DOHH2 (cell line): ENCODE measurements around the gene AS3MT.
"Not testable (repeated sequence)": the region's sequence is repeated elsewhere in the genome, so short reads cannot be mapped to it uniquely, and the experiment has no call there.

Source experiments
- H3F3A ChIP-seq: fragments of 200-600 bp; sonication (generic), shearing (Covaris generic); 2 replicates; pipeline ENCODE4 v1.6.0; 2016; ENCODE audit warnings: antibody characterized with exemption, mild to moderate bottlenecking; ENCODE audit not compliant: control insufficient read depth, insufficient read depth
- H3K27ac ChIP-seq: fragments of 200-600 bp; sonication (generic); 2 replicates; pipeline ENCODE4 v1.5.1; 2014; ENCODE audit warnings: low read depth, mild to moderate bottlenecking, low read length, moderate library complexity
- H3K27me3 ChIP-seq: fragments of 200-600 bp; sonication (generic); 2 replicates; pipeline ENCODE4 v1.6.1; 2014; ENCODE audit warnings: mild to moderate bottlenecking, low read length, mixed read lengths; ENCODE audit not compliant: control insufficient read depth
- H3K36me3 ChIP-seq: fragments of 200-600 bp; sonication (generic); 2 replicates; pipeline ENCODE4 v1.6.1; 2014; ENCODE audit warnings: mild to moderate bottlenecking, low read length, moderate library complexity, mixed read lengths; ENCODE audit not compliant: control insufficient read depth
- H3K4me1 ChIP-seq: fragments of 200-600 bp; sonication (generic); 2 replicates; pipeline ENCODE4 v1.6.1; 2014; ENCODE audit warnings: mild to moderate bottlenecking, low read length, mixed read lengths; ENCODE audit not compliant: control insufficient read depth
- H3K4me2 ChIP-seq: fragments of 200-600 bp; sonication (generic); 2 replicates; pipeline ENCODE4 v1.6.0; 2014; ENCODE audit warnings: mild to moderate bottlenecking, low read length, moderate library complexity
- H3K4me3 ChIP-seq: fragments of 200-600 bp; sonication (generic); 2 replicates; pipeline ENCODE4 v1.5.1; 2014; ENCODE audit warnings: mild to moderate bottlenecking, low read length, mixed read lengths
- H3K79me2 ChIP-seq: fragments of 200-600 bp; sonication (generic); 2 replicates; pipeline ENCODE4 v1.6.1; 2014; ENCODE audit warnings: mild to moderate bottlenecking, low read length, mixed read lengths; ENCODE audit not compliant: control insufficient read depth
- H3K9me2 ChIP-seq: fragments of 200-600 bp; sonication (generic); replicated peaks from 2 replicates; pipeline ENCODE4 v1.6.1; 2014; ENCODE audit warnings: mild to moderate bottlenecking, low read length, mixed read lengths; ENCODE audit not compliant: control insufficient read depth
- H3K9me3 ChIP-seq: fragments of 200-600 bp; sonication (generic); 2 replicates; pipeline ENCODE4 v1.6.1; 2014; ENCODE audit warnings: antibody characterized with exemption, low read length, mixed read lengths; ENCODE audit not compliant: control insufficient read depth, insufficient read depth
- H4K20me1 ChIP-seq: fragments of 200-600 bp; sonication (generic); 2 replicates; pipeline ENCODE4 v1.6.0; 2014; ENCODE audit warnings: low read depth, mild to moderate bottlenecking, antibody characterized with exemption, low read length, moderate library complexity; ENCODE audit not compliant: control insufficient read depth, insufficient read depth
- EZH2phosphoT487 ChIP-seq: fragments of 200-600 bp; sonication (generic); IDR thresholded peaks from 2 replicates; pipeline ENCODE4 v1.6.1; 2017; ENCODE audit warnings: borderline replicate concordance, mild to moderate bottlenecking, antibody characterized with exemption, low read length, moderate library complexity, mixed read lengths
- TF ChIP-seq, protein P1 (sequence below): fragments of 200-600 bp; sonication (generic); IDR thresholded peaks from one replicate; pipeline ENCODE4 v1.5.1; 2014; ENCODE audit warnings: antibody characterized with exemption, mild to moderate bottlenecking, low read depth, low read length; ENCODE audit not compliant: poor library complexity, severe bottlenecking

AS3MT gene

DNA sequence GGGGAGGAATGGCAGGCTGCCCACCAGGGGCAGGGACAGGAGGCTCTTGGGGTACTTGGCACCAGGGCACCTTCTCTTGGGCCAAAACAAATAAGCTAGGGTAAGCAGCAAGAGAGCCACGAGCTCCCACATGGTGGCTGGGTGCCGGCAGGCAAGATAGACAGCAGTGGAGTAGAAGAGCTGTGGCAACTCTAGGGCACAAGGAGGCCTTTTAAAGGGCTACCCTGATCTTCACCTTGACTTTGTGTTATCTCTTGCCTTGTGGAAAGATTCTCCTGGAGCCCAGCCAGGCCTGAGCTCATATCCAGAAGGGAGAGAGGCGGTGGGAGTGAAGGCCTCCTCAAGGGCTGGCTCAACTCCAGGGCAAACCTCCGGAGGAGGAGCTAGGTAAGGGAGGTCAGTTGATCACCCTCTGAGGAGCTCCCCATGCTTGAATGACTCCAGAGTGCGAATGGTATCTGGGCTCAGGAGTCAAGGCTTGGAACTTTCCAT is 32.0 kb upstream of the AS3MT start, which contains the start of gene CYP17A1:
Gene CYP17A1, minus strand, starts transcription at position 184 of the 492 bp plus-strand sequence. Its CDS starts 52 bp downstream, at position 132.
- Histone ChIP-seq H4K20me1 (no peaks in the 10 kb centered on the region), H3K4me1 (no peaks in the 10 kb centered on the region), H3K9me2 (no peaks in the 10 kb centered on the region), H3K4me3 (no peak within 1 kb of the TSS), H3F3A (no peaks in the 10 kb centered on the region), H3K27ac (no peak within 1 kb of the TSS), H3K9me3 (no peaks in the 10 kb centered on the region), H3K4me2 (no peak within 1 kb of the TSS), H3K27me3 (no peaks in the 10 kb centered on the region), H3K36me3 (no peaks in the 10 kb centered on the region), H3K79me2 (no peaks in the 10 kb centered on the region)
- no peak for TF ChIP-seq EZH2phosphoT487
- TF ChIP-seq, protein P1, sequence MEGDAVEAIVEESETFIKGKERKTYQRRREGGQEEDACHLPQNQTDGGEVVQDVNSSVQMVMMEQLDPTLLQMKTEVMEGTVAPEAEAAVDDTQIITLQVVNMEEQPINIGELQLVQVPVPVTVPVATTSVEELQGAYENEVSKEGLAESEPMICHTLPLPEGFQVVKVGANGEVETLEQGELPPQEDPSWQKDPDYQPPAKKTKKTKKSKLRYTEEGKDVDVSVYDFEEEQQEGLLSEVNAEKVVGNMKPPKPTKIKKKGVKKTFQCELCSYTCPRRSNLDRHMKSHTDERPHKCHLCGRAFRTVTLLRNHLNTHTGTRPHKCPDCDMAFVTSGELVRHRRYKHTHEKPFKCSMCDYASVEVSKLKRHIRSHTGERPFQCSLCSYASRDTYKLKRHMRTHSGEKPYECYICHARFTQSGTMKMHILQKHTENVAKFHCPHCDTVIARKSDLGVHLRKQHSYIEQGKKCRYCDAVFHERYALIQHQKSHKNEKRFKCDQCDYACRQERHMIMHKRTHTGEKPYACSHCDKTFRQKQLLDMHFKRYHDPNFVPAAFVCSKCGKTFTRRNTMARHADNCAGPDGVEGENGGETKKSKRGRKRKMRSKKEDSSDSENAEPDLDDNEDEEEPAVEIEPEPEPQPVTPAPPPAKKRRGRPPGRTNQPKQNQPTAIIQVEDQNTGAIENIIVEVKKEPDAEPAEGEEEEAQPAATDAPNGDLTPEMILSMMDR = no peak

DNA sequence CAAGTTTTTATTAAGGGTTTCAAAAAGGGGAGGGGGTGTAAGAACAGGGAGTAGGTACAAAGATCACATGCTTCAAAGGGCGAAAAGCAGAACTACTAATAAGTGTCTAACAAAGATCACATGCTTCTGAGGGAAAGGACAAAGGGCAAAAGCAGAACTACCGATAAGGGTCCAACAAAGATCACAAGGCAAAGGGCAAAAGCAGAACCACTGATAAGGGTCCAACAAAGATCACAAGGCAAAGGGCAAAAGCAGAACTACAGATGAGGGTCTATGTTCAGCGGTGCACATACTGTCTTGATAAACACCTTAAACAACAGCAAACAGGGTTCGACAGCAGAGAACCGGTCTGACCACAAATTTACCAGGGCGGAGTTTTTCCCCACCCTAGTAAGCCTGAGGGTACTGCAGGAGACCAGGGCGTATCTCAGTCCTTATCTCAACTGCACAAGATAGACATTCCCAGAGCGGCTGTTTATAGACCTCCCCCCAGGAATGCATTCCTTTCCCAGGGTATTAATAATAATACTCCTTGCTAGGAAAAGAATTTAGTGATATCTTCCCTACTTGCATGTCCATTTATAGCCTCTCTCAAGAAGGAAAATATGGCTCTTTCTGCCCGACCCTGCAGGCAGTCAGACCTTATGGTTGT is 30.9 kb upstream of the AS3MT start:
- H3K27ac ChIP-seq, H3K27me3 ChIP-seq, H3K9me3 ChIP-seq, H4K20me1 ChIP-seq, H3K4me1 ChIP-seq, H3K9me2 ChIP-seq, H3F3A ChIP-seq, H3K79me2 ChIP-seq, H3K4me3 ChIP-seq, H3K36me3 ChIP-seq, H3K4me2 ChIP-seq: not testable (repeated sequence)

DNA sequence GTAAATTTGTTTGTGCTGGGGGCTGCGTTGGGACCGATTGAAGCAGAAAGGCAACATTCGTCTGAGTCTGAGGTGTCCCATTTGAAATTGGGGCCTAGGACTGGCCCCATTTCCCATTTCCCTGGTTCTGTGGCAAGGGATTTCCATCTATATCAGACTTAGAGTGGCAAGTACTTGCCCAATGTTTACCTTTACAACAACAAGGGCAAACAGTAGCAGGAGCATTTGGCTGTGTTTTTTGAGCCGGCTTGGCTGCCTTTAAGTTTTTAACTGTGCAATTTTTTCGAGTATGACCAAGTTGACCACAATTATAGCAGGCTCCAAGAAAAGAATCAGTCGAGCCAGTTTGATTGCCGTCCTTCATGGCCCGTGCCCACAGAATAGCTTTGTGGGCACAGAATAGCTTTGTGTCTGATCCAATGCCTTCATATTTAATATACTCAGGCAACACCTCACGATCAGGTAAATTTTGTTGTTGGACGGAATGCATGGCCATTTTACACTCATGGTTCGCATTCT is 27.4 kb upstream of the AS3MT start:
- H3K4me2 ChIP-seq = no peak overlapping the region
- TF ChIP-seq, protein P1 = no peak
- TF ChIP-seq EZH2phosphoT487 = no peak
- H3K9me3 ChIP-seq = no peaks in the 10 kb centered on the region
- H3F3A ChIP-seq = no peaks in the 10 kb centered on the region
- no peaks in the 10 kb centered on the region for H3K9me2 ChIP-seq
- H4K20me1 ChIP-seq = no peaks in the 10 kb centered on the region
- no peaks in the 10 kb centered on the region for H3K4me1 ChIP-seq
- H3K79me2 ChIP-seq = no peaks in the 10 kb centered on the region
- H3K27ac ChIP-seq = no peak overlapping the region
- H3K4me3 ChIP-seq = no peak overlapping the region
- no peaks in the 10 kb centered on the region for H3K36me3 ChIP-seq
- H3K27me3 ChIP-seq = no peaks in the 10 kb centered on the region

DNA sequence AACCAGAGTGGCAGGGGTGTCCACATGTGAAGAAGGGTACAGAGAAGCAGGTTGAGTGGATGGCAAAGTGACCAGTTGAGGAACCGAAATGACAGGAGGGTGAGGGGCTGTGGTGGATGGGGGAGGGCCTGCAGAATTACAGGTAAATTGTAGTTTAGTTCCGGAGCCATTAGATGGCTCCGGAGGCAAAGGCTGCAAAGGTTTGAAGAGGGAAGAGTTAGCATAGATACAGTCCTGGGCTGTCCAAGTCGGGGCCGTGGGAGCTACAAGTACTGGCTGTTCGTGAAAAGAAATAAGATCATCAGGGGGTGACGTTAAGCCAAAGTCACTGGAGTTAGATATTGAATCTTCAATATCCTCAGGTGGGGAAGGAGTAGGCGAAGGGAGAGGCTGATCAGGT is 26.1 kb upstream of the AS3MT start:
- not testable (repeated sequence) for H3K4me2 ChIP-seq, H3K4me3 ChIP-seq, H3K9me2 ChIP-seq, H3K36me3 ChIP-seq, H3K79me2 ChIP-seq, H3K27me3 ChIP-seq, H4K20me1 ChIP-seq, H3F3A ChIP-seq, H3K27ac ChIP-seq, H3K9me3 ChIP-seq, H3K4me1 ChIP-seq

DNA sequence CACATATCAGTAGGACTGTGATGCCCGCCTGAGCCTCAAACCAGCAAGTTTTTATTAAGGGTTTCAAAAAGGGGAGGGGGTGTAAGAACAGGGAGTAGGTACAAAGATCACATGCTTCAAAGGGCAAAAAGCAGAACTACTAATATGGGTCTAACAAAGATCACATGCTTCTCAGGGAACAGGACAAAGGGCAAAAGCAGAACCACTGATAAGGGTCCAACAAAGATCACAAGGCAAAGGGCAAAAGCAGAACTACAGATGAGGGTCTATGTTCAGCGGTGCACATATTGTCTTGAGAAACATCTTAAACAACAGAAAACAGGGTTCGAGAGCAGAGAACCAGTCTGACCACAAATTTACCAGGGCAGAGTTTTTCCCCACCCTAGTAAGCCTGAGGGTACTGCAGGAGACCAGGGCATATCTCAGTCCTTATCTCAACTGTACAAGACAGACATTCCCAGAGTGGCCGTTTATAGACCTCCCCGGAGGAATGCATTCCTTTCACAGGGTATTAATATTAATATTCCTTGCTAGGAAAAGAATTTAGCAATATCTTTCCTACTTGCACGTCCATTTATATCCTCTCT is 25.0 kb upstream of the AS3MT start:
- not testable (repeated sequence) for H3K4me2 ChIP-seq, H3K36me3 ChIP-seq, H3K9me3 ChIP-seq, H3K27me3 ChIP-seq, H3K27ac ChIP-seq, H3K4me3 ChIP-seq, H3K4me1 ChIP-seq, H3K9me2 ChIP-seq, H3K79me2 ChIP-seq, H4K20me1 ChIP-seq, H3F3A ChIP-seq
